ENCODE data around the gene MRPS2.
"Not testable (repeated sequence)": the region's sequence is repeated elsewhere in the genome, so short reads cannot be mapped to it uniquely, and the experiment has no call there.

The MRPS2 gene

DNA sequence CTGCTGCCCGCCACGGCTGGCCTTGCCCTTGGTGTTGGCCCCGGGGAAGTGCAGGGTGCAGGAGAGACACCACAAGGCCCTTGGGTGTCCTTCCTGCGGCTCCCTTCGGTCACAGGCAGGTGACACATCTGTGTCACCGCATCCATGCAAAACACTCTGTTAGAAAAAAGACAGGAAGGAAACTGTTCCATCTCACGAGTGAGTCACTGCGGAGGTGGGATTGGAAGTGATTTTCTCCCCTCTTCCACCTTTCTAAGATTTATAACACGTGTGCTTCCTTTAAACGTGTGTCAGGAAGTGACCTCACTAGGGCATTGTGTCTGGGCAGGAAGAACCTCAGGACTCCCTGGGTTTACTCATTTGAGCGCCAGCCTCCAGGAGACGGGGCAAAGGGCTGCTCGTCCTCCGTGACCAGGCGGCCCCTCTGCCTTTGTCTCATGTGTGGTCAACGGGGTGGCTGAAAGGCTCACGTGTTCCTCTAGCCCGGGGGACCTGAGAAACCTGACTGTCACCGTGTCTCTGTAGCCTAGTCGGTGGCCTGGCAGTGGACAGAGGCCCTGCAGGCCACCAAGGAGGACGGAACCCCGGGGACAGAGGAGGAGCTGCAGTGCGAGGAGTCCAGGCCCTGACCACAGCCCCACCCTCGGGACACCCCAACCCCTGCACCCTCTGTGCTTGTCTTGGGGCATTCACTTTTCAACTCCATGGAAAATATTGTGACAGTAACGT lies 15.8 kb downstream of the MRPS2 start:
- DNase-seq = no peak

DNA sequence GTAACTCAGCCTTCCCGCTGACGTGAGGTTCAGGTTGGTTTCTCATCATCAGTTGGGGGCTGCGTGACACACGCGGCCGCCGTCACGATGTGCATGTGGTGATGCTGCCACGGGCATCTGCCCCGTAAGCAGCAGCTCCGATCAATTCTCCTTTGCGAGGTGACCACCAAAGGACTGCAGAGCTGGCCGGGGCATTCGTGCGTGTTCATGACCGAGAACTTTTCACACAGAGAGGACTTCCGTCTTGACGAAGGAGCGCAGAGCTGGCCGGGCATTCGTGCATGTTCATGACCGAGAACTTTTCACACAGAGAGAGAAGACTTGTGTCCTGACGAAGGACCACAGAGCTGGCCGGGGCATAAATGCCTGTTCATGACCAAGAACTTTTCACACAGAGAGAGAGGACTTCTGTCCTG lies 16.9 kb downstream of the MRPS2 start:
- no peak for DNase-seq

DNA sequence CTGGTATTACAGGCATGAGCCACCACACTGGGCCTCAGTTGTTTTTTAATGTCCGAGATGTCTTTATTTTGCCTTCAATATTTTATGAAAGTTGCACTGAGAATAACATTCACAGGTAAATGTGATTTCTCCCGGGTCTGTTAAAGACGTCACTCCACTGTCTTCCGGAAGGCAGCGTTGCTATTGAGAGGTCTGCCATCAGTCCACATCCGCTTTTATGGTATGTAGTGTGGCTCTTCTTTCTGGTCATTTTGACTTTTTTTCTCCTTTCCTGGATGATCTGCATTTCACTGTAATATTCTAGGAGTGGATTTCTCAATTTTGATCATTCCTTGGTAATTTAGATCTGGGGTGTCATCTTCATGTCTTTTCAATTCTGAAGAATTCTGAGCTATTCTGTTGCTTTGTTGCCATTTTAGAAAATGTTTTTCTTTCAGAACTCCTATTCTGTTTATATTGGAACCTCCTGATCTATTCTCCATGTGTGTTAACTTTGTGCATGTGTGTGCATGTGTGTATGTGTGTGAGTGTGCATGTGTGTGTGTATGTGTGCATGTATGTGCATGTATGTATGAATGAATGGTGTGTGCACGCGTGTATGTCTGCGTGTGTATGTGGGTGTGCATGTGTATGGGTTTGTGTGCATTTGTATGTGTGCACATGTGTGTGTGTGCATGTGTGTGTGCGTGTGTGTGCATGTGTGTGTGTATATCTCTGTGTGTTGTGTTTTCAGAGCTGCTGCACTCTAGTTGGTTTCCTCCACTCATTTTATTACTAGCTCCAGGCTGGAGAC lies 18.9 kb downstream of the MRPS2 start:
- no peak for DNase-seq

DNA sequence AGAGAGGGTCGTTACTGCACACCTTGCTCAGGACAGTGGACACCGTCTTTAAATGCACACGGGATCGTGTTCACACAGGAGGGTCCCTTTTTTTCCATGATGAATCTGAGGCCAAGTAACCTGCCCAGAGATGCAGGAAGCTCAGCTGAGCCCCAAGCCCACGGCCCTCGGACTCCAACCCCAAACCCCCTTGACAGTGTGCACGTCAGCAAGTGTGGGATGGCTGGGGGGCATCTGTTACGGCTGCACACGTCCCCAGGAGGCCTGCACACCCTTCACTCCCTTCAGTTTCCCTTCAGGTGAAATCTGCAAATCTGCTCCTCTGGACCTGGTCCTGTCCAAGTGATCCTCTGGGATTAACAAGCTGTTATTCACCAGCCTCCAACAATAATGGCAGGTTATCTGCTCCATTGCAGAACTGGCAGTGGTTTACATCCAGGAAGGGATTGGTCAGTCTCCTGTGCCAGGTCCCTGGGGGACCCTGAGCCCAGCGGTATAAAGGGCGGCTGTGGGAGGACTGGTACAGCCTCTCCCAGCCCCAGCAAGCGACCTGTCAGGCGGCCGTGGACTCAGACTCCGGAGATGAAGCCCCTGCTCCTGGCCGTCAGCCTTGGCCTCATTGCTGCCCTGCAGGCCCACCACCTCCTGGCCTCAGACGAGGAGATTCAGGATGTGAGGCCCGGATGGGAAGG lies 20.6 kb downstream of the MRPS2 start, which contains the start of gene LCN1:
Gene LCN1, plus strand, starts transcription at position 525 of the 692 bp plus-strand sequence. Its CDS starts 58 bp downstream, at position 583.
- DNase-seq = no peak

DNA sequence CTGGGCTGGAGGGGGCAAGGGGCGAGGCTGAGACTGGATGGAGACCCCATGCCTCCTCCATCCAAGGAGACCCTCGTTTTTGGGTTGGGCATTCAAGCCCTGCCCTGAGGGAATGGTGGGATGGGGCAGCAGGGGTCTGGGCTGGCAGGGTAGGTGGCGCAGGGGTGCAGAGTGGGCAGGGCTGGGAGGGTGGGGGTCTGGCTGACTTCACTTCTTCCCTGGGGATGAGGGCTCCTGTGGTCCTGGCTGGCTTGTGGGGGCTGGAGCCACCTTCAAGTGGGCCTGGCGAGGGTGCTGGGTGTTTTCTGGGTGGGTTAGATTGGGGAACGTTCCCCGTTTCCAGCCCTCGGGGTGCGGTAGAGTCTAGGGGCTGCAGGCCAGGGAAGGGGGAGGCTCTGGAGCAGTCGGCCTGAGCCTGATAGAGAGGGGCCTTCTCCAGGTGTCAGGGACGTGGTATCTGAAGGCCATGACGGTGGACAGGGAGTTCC lies 21.2 kb downstream of the MRPS2 start:
- DNase-seq = no peak

DNA sequence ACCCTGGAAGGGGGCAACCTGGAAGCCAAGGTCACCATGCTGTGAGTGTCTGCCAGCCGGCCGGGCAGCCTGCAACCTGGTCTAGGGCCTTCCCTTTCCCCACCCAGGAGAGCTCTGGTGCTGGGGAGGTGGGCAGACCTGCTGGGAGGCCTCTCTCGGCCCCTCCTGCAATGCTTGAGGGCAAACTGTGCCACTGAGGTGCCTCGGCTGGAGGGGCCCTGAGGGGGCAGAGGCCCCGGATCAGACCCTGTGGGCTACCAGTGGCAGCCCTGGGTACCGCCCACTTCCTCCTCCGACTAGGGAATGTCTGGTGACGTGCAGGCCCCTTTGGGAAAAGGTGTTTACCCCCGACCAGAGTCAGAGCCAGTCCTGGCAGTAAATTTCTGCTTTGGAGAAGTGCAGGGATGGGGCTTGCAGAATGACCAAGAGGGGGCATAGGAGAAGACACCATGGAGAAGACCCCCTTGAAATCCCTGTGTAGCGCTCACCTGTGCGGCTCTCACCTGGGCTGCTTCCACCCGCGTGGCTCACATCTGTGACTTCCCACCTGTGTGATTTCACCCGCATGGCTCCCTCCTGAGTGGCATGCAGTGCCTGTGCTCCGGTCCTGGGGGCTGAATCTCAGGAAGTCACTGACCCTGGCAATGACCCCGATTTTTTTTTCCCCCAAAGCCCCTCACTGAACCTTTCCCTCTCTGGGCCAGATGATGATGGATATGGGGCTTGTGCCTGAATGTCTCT lies 21.8 kb downstream of the MRPS2 start:
- DNase-seq = no peak

DNA sequence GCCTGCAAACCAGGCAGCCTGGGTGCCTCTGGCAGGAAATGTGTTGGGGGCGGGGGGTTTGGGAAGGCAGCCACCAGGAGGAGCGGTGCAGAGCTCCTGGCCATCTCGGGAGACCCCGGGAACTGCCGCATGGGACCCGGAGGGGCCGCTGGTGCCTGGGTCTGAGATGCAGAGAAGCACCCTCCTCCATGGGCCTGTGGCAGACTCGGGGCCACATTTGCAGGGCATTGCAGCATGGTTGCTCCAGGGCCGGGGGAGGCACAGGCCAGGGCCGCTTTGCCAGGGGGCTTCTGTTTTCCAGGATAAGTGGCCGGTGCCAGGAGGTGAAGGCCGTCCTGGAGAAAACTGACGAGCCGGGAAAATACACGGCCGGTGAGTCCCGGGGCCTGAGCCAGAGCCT lies 22.4 kb downstream of the MRPS2 start:
- no peak for DNase-seq

DNA sequence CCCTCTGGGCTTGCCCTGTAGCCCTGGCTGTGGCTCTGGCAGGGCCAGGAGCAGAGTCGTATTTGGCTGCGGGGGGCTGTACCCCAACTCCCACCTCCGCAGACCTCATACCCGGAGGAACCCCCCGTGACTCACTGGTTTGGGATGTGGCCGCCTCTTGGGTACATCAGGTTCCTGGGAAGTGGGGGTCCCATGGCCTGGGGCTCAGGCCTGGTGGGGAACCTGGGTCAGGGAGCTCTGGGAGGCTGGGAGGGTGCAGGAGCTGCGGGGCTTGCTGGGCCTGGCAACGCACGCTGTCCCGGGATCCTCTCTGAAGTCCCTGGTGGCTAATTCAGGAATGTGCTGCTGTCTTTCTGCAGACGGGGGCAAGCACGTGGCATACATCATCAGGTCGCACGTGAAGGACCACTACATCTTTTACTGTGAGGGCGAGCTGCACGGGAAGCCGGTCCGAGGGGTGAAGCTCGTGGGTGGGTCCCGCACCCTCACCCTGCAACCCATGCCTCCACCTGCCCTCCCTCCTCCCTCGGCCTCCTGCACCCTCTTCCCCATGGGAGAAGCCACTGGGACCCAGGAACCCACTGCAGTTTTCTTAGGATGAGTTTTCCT lies 23.1 kb downstream of the MRPS2 start:
- no peak for DNase-seq

DNA sequence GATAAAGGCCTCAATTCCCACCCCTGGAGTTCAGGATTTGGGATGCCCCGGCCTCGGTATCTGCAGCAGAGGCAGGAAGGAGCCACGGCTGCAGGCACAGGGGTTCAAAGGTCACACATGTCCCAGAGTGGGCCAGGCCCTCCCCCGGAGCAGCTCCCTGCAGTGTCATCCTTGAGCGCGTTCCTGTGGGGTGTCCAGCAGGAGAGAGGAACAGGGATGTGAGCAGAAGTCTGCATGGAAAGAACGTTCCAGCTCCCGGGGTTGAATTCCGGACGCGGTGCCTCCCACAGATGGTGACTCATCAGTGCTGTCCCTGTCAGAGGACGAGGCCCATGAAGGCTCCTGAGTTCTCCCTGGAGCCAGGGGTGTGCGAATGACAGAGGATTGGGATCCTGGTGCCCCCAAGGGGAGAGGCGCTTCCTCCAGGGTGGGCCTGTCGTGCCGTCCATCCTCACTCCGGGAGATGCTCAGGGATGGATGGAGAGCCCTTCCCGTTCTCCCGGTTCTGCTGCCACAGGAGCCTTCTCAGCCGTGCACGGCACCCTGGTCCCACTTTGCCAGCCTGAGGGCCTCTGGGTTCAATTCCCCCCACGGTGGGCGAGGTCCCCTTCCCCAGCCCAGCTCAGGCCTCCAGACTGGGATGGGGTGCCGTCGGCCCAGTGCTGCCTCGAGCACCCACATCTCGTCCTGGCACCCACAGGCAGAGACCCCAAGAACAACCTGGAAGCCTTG lies 23.8 kb downstream of the MRPS2 start:
- no peak for DNase-seq

DNA sequence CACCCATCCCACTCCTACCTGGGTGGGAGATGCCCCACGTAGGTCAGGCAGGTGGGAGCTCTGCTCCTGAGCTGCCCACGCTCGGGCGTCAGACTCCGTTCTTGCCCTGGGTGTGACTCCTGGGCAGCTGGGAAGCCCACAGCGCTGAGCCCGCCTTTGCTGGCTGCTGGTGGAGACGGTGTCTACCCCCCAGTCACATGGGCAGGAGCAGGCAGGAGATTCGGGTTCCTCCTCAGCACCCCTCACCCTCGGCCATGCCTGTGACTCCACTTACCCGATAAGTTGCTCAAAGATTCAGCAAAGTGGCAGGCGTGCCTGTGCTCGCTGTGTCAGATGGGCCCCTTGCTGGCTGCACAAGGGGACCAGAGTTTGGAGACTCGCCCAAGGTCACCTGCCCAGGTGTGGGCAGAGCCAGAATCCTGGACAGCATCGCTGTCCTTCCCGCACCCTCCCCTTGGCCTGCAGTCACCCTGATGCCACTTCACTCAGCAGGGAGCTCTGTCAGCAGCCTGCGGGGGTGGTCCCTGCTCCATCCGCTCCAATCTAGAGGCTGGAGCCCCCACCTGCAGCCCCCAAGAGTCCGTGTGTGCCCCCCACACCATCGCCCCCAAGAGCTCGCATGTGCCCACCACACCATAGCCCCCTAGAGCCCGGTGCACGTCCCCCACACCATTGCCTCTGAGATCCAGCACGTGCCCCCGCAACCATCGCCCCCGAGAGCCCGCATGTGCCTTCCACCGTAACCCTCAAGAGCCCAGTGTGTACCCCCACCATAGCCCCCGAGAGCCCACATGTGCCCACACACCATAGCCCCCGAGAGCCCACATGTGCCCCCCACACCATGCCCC lies 25.0 kb downstream of the MRPS2 start:
- no peak for DNase-seq

DNA sequence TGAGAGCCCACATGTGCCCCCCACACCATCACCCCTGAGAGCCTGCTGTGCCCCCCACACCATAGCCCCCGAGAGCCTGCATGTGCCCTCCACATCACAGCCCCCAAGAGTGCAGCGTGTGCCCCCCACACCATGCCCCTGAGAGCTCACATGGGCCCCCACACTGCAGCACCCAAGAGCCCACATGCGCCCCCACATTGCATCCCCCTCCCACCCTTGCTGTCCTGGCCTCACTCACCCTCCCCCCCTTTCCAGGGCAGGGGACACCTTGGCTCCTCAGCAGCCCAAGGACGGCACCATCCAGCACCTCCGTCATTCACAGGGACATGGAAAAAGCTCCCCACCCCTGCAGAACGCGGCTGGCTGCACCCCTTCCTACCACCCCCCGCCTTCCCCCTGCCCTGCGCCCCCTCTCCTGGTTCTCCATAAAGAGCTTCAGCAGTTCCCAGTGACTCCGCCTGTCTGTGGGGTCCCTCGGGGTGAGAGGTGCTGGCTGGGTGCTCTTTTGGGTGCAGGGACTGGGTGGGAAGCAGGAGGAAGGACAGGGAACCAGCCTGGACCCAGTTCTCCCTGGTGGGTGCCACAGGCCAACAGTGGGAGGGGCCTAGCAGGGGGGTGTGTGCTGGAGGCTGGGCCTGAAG lies 25.7 kb downstream of the MRPS2 start:
- no peak for DNase-seq

DNA sequence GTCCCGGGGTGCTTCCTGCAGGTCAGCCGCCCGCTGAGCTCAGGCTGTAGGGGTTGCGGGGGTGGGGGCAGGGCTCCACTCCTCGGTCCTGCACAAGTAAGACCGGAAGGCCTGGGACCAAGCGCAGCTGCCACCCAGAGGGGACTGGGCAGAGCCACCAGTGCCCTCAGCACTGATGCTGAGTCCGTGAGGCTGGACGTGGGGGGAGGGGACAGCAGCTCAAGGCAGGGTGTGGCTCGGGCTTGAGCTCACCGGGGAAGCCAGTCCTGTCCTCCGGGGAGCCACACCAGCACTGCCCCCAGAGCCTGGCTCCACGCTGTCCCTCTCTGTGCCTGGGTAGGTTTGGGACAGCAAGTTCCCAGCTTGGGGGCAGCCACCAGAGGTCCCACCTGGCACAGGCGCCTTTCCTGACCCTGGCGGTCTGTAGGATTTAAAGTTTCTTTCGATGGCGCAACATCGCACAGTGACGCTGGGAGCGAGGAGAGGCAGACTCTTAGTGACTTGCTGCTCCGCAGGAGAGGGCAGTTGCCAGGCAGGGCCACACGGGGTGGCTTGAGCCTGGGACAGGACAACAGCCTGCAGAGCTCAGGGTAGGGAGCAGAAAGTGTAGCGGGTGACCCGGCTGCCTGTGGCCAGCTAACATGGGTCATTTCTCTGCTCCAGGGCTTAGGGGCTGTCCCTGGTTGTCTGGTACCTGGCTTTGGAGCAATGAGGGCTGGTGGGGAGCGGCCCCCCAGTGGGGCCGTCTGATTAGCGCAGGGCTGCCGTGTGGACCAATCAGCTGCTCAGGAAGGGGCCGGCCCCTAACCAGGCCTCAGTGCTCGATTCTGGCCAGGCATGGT lies 26.5 kb downstream of the MRPS2 start:
- no peak for DNase-seq

DNA sequence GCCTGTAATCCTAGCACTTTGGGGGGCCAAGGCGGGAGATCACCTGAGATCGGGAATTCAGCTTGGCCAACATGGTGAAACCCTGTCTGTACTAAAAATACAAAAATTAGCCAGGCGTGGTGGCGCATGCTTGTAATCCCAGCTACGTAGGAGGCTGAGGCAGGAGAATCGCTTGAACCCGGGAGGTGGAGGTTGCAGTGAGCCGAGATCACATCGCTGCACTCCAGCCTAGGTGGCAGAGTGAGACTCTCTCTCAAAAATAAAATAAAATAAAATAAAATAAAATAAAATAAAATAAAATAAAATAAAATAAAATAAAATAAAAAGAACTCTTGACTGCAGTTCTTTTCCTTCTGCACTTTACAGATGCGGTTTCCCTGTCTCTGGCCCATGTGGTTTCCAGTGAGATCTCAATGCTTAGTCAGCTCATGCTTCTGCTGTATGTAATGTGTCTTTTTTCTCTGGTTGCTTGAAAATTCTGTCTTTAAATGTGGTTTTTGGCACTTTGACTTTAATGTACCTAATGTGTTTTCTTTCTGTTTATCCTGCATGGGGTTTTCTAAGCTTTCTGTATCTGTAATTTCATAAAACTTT lies 28.5 kb downstream of the MRPS2 start:
- DNase-seq = not testable (repeated sequence)

DNA sequence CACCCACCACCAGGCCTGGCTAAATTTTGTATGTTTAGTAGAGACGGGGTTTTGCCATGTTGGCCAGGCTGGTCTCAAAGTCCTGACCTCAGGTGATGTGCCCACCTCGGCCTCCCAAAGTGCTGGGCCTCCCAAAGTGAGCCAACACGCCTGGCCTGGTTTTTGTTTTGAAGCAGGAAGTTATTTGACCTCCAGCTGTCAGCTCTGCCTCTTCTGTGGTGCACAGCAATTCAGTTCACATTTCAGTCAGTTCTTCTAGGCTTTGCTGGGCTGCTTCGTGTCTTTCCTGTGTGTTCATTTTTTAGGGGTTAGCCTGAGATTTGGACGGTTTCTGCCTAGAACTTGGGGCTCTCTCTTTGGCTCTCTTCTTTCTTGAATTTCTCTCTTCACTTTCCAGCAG lies 29.7 kb downstream of the MRPS2 start:
- DNase-seq = no peak

DNA sequence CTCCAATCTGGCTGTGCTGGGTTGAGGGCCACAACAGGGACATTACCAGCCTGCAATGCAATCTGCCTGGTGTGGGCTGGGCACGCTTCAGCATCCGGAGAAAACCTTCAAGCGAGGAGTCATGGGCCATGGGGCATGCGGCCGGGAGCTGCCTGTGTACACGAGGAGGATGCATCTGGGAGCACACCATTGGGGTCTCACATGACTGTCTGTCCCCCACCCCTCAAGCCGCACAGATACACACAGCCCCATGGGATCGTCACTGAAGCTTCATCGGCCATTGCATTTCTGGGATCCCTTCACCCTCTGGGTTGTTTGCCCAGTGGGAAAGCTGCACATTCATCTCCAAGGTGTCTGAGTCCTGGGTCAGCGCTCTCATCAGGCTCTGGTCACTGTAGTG lies 30.6 kb downstream of the MRPS2 start:
- no peak for DNase-seq

DNA sequence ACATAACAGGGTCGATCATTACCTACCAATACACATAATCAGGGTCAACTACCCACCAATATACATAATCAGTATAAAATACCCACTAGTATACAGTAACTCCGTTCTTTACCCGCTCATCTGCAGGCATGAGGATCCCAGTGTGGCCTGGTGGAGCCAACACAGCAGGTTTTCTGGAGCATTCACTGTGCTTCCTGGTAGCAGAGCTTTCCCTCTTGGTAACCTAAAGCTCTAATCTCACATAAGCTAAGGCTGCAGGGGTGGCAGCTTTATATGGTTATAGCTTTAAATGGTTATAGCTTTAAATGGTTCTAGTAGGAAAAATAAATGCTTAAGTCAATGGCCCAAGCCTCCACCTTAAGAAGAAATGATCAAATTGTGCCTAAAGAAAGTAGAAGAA lies 32.6 kb downstream of the MRPS2 start:
- DNase-seq = no peak

DNA sequence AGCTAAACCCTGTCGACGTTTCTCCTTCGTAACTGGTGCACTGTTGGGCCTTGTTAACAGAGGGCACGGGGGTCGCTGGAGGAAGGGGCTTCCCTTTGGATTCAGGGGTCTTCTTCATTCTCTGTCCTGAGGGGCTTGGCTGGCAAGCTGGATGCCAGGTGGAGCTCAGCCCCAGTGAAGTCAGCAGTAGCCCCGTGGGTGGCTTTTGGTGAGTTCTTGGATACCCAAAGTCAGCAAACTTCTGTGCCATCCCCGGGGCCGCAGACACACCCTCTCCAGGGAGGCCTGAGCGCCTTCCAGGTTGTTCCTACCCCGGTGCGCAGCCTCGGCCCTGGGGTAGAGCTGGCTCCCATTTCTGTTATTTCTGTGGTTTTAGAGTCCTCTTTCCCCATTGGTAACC lies 33.2 kb downstream of the MRPS2 start:
- no peak for DNase-seq

DNA sequence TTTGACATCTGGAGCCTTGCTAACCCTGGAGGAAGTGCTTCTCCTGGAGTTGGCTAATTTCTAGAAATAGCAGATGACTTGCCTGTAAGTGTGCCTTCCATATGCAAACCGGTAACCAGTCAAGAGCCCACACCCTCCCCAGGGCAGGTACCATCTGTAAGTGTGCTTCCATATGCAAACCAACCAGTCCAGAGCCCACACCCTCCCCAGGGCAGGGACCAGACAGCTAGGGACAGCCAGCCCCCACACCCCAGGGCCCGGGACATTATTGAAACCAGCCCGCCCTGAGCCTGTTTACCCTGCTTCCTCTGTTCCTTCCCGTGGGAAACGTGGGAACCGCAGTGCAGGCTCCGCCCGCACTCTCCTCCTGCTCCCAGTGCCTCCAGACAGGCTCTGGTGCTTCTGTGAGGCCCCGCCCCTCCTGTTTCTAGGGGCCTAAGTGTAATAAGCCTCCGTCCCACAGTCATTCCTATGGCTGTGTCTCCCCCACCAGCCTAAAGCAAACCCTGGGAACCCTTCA lies 33.8 kb downstream of the MRPS2 start:
- DNase-seq = not testable (repeated sequence)

DNA sequence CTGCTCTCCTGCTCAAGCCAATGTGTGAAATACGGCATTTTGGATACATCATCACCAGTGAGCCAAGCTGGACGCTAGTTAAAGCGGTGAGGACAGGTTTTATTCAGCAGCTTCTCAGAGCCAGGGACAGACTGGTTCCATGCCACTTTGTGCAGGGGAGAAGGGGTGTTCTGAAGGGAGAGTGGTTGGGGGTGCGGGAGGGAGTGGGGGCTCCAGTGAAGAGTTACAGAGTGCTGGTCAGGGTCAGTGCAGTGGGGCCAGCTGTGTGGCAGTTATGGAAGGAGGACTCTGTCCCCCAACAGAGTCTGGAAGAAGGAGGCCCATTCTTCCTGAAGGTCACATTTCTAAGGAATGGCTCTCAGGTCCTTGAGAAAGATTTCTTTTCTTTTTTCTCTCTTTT lies 34.3 kb downstream of the MRPS2 start:
- DNase-seq = not testable (repeated sequence)

Data from suppressor macrophage treated with lipopolysaccharide for 4 hours (primary cell).